ENCODE data around the gene MVD. TPM values are rescaled to one million over a fixed set of nuclear protein-coding genes. Genes with fewer than 3 reads are reported as not detected.
"Not testable (repeated sequence)": the region's sequence is repeated elsewhere in the genome, so short reads cannot be mapped to it uniquely, and the experiment has no call there.

Gene MVD
- total RNA-seq, 4 donors from 2014 or later = 10.9 to 27.5 (median 16.3) TPM

GRCh38 chr16:88613911-88614817 lies 48.7 kb downstream of the MVD start:
- no peak for DNase-seq (ENCODE audit: low spot score)
- no peak for ATAC-seq (ENCODE audit: low FRiP score)
- TF ChIP-seq CTCF (IDR thresholded peaks at IDR 0.05) = no peak

- ATAC-seq (ENCODE audit: low FRiP score) = no peak
- no peak for TF ChIP-seq CTCF (IDR thresholded peaks at IDR 0.05)
- no peak for DNase-seq (ENCODE audit: low spot score)
These were observed 49.6 kb downstream of the MVD start for GRCh38 chr16:88613293-88613692.

- ATAC-seq (ENCODE audit: low FRiP score) (peak; percentile 8), DNase-seq (ENCODE audit: low spot score) (no peak)
- no peak for TF ChIP-seq CTCF (IDR thresholded peaks at IDR 0.05)
These were observed 51.7 kb downstream of the MVD start for GRCh38 chr16:88610909-88611812.

GRCh38 chr16:88610080-88610479 lies 52.8 kb downstream of the MVD start:
- TF ChIP-seq CTCF (IDR thresholded peaks at IDR 0.05) = no peak
- no peak for DNase-seq (ENCODE audit: low spot score)
- ATAC-seq (ENCODE audit: low FRiP score) = no peak

GRCh38 chr16:88609426-88609825 lies 53.5 kb downstream of the MVD start:
- not testable (repeated sequence) for DNase-seq (ENCODE audit: low spot score); ATAC-seq (ENCODE audit: low FRiP score)

- TF ChIP-seq CTCF (IDR thresholded peaks at IDR 0.05) = no peak
- ATAC-seq (ENCODE audit: low FRiP score) (no peak), DNase-seq (ENCODE audit: low spot score) (no peak)
These were observed 54.8 kb downstream of the MVD start for GRCh38 chr16:88608076-88608475.

- ATAC-seq (ENCODE audit: low FRiP score) (no peak), DNase-seq (ENCODE audit: low spot score) (no peak)
- no peak for TF ChIP-seq CTCF (IDR thresholded peaks at IDR 0.05)
These were observed 56.6 kb downstream of the MVD start for GRCh38 chr16:88606148-88606757.
